OCI-LY1 (cell line): Measurements from ENCODE around the gene NDST3.

Source experiments
- H2AFZ ChIP-seq: fragments of 200-600 bp; sonication (generic), shearing (Covaris generic); 2 replicates; pipeline ENCODE4 v1.6.0; 2014; ENCODE audit warnings: antibody characterized with exemption, mild to moderate bottlenecking, low read length
- H3F3A ChIP-seq: fragments of 200-600 bp; sonication (generic), shearing (Covaris generic); 2 replicates; pipeline ENCODE4 v1.6.0; 2014; ENCODE audit warnings: mild to moderate bottlenecking, antibody characterized with exemption, low read length, moderate library complexity; ENCODE audit not compliant: insufficient read depth
- H3K27ac ChIP-seq: fragments of 200-600 bp; sonication (generic); 2 replicates; pipeline ENCODE4 v1.5.1; 2014; ENCODE audit warnings: low read length, mixed run types, mild to moderate bottlenecking, low read depth; ENCODE audit not compliant: poor library complexity, severe bottlenecking
- H3K27me3 ChIP-seq: fragments of 200-600 bp; sonication (generic); 2 replicates; pipeline ENCODE4 v1.6.0; 2014; ENCODE audit warnings: antibody characterized with exemption, mild to moderate bottlenecking, low read length, moderate library complexity; ENCODE audit not compliant: insufficient read depth
- H3K36me3 ChIP-seq: fragments of 200-600 bp; sonication (generic); 2 replicates; pipeline ENCODE4 v1.6.1; 2014; ENCODE audit warnings: mild to moderate bottlenecking, antibody characterized with exemption, low read length, moderate library complexity, mixed read lengths; ENCODE audit not compliant: insufficient read depth
- H3K4me1 ChIP-seq: fragments of 200-600 bp; sonication (generic); 2 replicates; pipeline ENCODE4 v1.5.1; 2014; ENCODE audit warnings: mild to moderate bottlenecking, low read length, moderate library complexity; ENCODE audit not compliant: insufficient read depth, severe bottlenecking
- H3K4me2 ChIP-seq: fragments of 200-600 bp; sonication (generic), shearing (Covaris generic); 2 replicates; pipeline ENCODE4 v1.6.1; 2014; ENCODE audit warnings: low read length
- H3K4me3 ChIP-seq: fragments of 200-600 bp; sonication (generic); 2 replicates; pipeline ENCODE4 v1.5.1; 2014; ENCODE audit warnings: low read length, low read depth, mild to moderate bottlenecking, mixed read lengths; ENCODE audit not compliant: poor library complexity, severe bottlenecking
- H3K79me2 ChIP-seq: fragments of 200-600 bp; shearing (Covaris generic); 2 replicates; pipeline ENCODE4 v1.6.1; 2016; ENCODE audit warnings: mixed run types, low read length, mixed read lengths; ENCODE audit not compliant: insufficient read depth
- H3K9ac ChIP-seq: fragments of 200-600 bp; sonication (generic), shearing (Covaris generic); 2 replicates; pipeline ENCODE4 v1.6.1; 2014; ENCODE audit warnings: mild to moderate bottlenecking, low read length, mixed read lengths
- H3K9me2 ChIP-seq: fragments of 200-600 bp; sonication (generic), shearing (Covaris generic); 2 replicates; pipeline ENCODE4 v1.6.1; 2014; ENCODE audit warnings: low read depth, mild to moderate bottlenecking, low read length, mixed read lengths
- H3K9me3 ChIP-seq: fragments of 200-600 bp; shearing (Covaris generic); 2 replicates; pipeline ENCODE4 v1.6.1; 2014; ENCODE audit warnings: low read length, mixed read lengths
- H4K20me1 ChIP-seq: fragments of 200-600 bp; sonication (generic), shearing (Covaris generic); 2 replicates; pipeline ENCODE4 v1.6.0; 2016; ENCODE audit warnings: mild to moderate bottlenecking, low read length; ENCODE audit not compliant: insufficient read depth
- EZH2 ChIP-seq: fragments of 200-600 bp; sonication (generic), shearing (Covaris generic); IDR thresholded peaks from 2 replicates; pipeline ENCODE4 v1.8.0; 2017; ENCODE audit warnings: borderline replicate concordance, mixed run types, mild to moderate bottlenecking, antibody characterized with exemption, low read length, moderate library complexity, mixed read lengths
- TF ChIP-seq, protein P1 (sequence below): fragments of 200-600 bp; sonication (generic), shearing (Covaris generic); IDR thresholded peaks from 2 replicates; pipeline ENCODE4 v1.5.1; 2017; ENCODE audit warnings: mild to moderate bottlenecking, antibody characterized with exemption, low read length, moderate library complexity, mixed read lengths

NDST3 gene

GRCh38 chr4:118077767-118078105 is 43.5 kb downstream of the NDST3 start:
- no peaks in the 10 kb centered on the region for H3K79me2 ChIP-seq
- no peak overlapping the region for H3K9ac ChIP-seq
- no peaks in the 10 kb centered on the region for H3K4me1 ChIP-seq
- H3K36me3 ChIP-seq, result no peaks in the 10 kb centered on the region
- H3K9me3 ChIP-seq, result no peaks in the 10 kb centered on the region
- H3K27ac ChIP-seq, result no peak overlapping the region
- H3K4me3 ChIP-seq, result no peak overlapping the region
- H3K9me2 ChIP-seq, result no peaks in the 10 kb centered on the region
- no peak overlapping the region for H2AFZ ChIP-seq
- H3K27me3 ChIP-seq, result no peaks in the 10 kb centered on the region
- no peak overlapping the region for H3K4me2 ChIP-seq
- TF ChIP-seq, protein P1, sequence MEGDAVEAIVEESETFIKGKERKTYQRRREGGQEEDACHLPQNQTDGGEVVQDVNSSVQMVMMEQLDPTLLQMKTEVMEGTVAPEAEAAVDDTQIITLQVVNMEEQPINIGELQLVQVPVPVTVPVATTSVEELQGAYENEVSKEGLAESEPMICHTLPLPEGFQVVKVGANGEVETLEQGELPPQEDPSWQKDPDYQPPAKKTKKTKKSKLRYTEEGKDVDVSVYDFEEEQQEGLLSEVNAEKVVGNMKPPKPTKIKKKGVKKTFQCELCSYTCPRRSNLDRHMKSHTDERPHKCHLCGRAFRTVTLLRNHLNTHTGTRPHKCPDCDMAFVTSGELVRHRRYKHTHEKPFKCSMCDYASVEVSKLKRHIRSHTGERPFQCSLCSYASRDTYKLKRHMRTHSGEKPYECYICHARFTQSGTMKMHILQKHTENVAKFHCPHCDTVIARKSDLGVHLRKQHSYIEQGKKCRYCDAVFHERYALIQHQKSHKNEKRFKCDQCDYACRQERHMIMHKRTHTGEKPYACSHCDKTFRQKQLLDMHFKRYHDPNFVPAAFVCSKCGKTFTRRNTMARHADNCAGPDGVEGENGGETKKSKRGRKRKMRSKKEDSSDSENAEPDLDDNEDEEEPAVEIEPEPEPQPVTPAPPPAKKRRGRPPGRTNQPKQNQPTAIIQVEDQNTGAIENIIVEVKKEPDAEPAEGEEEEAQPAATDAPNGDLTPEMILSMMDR, result no peak
- no peak for TF ChIP-seq EZH2
- no peaks in the 10 kb centered on the region for H4K20me1 ChIP-seq
- no peaks in the 10 kb centered on the region for H3F3A ChIP-seq

DNA sequence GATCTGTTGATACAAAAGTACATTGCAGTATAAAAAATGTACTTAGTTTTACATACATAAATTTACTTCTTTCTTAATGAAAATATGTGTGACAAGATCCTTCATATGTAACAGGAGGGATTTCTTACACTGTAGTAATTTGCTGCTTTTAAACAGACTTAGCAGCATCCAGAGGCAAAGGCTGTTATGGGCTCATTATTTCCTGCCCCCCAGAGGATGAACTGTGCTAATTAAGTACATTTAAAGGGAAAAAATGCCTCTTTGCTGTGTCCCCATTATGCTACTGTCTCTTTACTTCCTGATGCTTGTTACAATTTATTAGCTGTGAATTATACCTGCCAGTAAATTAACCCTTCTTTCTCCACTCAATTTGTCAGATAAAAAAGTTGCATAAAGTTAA is 47.1 kb downstream of the NDST3 start:
- no peaks in the 10 kb centered on the region for H4K20me1 ChIP-seq
- H3K79me2 ChIP-seq, result no peaks in the 10 kb centered on the region
- H3K9ac ChIP-seq, result no peak overlapping the region
- no peak overlapping the region for H3K27ac ChIP-seq
- no peak overlapping the region for H3K4me2 ChIP-seq
- no peaks in the 10 kb centered on the region for H3F3A ChIP-seq
- no peaks in the 10 kb centered on the region for H3K27me3 ChIP-seq
- H3K36me3 ChIP-seq, result no peaks in the 10 kb centered on the region
- H3K4me3 ChIP-seq, result no peak overlapping the region
- H3K9me2 ChIP-seq, result no peaks in the 10 kb centered on the region
- no peaks in the 10 kb centered on the region for H3K4me1 ChIP-seq
- no peak for TF ChIP-seq EZH2
- TF ChIP-seq, protein P1, result no peak
- H2AFZ ChIP-seq, result no peak overlapping the region
- H3K9me3 ChIP-seq, result no peaks in the 10 kb centered on the region

DNA sequence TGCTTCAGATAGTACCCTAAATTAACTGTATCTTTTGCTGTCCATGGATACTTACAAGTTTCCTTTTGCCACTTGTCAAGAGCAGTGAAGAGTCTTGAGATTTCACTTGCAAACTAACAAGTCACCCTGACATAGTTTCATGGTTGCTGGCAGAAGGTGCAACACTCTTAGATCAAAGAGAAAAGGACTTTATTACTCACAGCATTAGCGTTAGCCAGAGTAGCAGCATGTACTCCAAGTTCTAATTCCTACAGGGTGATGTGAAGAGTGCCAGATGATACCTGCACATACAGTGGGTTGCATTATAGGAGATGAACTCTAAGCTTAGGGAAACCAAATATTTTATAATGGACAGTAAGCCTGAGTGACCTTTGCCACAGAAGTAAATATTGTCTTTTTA is 47.9 kb downstream of the NDST3 start:
- TF ChIP-seq, protein P1, result no peak
- TF ChIP-seq EZH2, result no peak

More for the DNA sequence above, 47.9 kb downstream of the NDST3 start:
- H3K36me3 ChIP-seq, result no peaks in the 10 kb centered on the region
- H3K9ac ChIP-seq, result no peak overlapping the region
- H3F3A ChIP-seq, result no peaks in the 10 kb centered on the region
- no peaks in the 10 kb centered on the region for H3K9me3 ChIP-seq
- H2AFZ ChIP-seq, result no peak overlapping the region
- H3K27me3 ChIP-seq, result no peaks in the 10 kb centered on the region
- no peaks in the 10 kb centered on the region for H4K20me1 ChIP-seq
- no peaks in the 10 kb centered on the region for H3K79me2 ChIP-seq
- no peak overlapping the region for H3K4me3 ChIP-seq
- no peak overlapping the region for H3K4me2 ChIP-seq
- H3K27ac ChIP-seq, result no peak overlapping the region
- no peaks in the 10 kb centered on the region for H3K9me2 ChIP-seq
- no peaks in the 10 kb centered on the region for H3K4me1 ChIP-seq
